HG03064 (cell line): Measurements from ENCODE around the gene RHOH.
"Not testable (repeated sequence)": the region's sequence is repeated elsewhere in the genome, so short reads cannot be mapped to it uniquely, and the experiment has no call there.

Experiments
- ATAC-seq: cut with Tn5 transposase; IDR thresholded peaks from one replicate; pipeline ENCODE4 v1.9.1; 2021; ENCODE audit warnings: low read depth; ENCODE audit not compliant: unreplicated experiment

Gene RHOH

DNA sequence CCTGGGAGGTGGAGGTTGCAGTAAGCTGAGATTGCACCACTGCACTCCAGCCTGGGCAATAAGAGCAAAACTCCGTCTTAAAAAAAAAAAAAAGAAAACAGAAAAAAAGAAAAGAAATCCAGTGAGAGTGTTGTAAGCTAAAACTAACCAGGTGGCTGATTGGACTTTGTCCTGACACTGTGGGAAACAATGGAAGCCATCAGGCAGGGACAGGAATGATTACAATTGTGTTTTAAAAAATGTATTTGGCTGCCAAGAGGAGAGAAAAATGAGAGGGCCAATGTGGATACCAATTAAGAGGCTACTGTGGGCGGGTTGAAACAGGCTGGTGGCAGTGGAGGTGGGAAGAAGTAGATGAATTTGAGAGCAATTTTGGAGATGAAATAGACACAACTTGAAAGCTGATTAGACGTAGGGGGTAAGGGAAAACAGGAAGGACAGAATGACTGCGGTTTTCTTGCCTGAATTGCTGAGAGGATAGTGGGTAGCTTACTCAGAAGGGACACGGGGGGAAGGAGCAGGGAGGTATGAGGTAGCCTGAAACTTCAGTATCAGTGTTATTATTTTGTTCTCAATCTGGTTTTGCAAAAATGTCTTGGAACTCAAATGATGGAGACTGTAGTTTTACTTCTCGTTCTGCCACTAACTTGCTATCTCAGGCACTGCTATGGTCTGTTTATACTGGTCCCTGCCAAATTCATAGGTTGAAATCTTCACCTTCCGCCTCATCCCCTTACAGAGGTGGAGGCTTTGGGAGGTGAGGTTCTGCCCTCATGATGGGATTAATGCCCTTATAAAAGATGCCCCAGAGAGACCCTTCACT is 92.7 kb downstream of the RHOH start:
- ATAC-seq: no peak

- not testable (repeated sequence) for ATAC-seq
Measured at GRCh38 chr4:40290611-40291186, 93.9 kb downstream of the RHOH start.

DNA sequence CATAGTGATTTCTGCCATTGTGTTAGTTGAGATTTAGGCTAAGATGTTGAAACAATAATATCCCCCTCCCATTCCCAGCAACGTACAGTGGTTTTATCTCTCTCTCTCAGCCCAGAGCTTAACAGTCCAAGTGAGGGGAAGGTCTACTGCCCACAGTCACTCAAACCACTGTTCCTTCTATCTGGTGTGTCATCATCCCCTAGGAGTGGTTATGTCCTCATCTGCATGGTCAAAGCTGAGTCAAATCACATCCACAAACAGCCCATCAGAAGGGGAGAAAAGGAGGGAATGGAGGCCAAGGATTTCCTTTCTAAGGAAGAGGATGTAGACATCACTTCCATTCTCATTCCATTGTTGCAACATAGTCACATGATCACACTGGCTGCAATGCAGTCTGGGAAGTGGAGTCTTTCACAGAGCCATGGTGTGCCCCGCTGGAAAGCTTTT is 95.5 kb downstream of the RHOH start:
- no peak for ATAC-seq

DNA sequence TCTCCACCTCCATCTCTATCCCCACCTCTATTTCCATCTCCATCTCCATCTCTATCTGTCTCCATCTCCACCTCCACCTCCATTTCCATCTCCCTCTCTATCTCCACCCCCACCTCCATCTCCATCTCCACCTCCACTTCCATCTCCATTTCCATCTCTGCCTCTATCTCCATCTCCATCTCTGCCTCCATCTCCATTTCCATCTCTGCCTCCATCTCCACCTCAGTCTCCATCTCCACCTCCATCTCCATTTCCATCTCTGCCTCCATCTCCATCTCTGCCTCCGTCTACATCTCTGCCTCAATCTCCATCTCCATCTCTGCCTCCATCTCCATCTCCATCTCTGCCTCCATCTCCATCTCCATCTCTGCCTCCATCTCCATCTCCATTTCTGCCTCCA is 97.5 kb downstream of the RHOH start:
- ATAC-seq: no peak

DNA sequence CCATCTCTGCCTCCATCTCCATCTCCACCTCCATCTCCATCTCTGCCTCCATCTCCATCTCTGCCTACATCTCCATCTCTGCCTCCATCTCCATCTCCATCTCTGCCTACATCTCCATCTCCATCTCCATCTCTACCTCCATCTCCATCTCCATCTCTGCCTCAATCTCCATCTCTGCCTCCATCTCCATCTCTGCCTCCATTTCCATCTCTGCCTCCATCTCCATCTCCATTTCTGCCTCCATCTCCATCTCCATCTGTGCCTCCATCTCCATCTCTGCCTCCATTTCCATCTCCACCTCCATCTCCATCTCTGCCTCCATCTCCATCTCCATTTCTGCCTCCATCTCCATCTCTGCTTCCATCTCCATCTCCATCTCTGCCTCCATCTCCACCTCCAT is 98.2 kb downstream of the RHOH start:
- not testable (repeated sequence) for ATAC-seq

DNA sequence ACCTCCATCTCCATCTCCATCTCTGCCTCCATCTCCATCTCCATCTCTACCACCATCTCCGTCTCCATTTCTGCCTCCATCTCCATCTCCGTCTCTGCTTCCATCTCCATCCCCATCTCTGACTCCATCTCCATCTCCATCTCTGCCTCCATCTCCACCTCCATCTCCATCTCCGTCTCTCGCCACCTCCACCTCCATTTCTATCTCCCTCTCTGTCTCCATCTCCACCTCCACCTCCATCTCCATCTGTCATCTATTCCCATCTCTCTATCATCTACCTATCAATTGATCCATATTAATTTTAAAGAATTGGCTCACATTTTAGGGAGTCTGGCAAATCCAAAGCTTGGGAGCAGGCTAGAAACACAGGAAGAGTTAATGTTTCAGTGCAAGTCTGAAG is 98.7 kb downstream of the RHOH start:
- no peak for ATAC-seq
